ENCODE results near the gene RAB34.

Gene RAB34

DNA sequence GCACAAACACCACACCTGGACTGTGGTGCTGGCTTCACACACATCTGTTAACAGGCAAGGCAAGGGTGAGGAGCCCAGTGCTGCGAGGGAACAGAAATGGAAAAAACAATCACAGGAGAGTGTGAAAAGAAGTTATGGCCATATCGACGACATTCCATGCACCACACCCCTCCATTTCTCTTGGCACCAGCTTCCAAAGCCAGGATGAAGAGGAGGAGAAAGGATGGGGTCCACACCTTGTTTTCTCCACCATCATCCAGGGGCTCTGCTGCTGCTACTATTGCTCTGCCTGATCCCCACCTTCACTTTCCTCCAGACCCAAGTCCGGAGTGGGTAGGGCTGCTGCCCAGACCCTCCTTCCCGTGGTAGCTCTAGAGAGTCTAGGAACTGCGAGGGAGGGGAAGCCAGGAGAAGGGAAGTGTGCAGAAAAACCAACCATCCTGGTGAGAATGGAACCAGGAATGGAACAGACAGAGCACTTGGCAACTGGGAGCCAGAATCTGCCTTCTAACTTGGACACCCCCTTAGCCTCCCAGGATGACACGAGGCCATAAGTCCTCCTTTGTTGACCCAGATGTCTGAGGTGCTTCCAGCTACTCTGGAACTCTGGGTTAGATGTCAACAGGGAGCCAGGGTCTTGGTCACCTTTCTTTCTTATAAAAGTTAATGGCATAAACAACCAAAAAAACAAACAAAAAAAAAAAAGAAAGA lies 4.8 kb downstream of the RAB34 start:
- no peak for DNase-seq (ENCODE audit: extremely low read depth in 1 of 2, low read depth in 1 of 2)

DNA sequence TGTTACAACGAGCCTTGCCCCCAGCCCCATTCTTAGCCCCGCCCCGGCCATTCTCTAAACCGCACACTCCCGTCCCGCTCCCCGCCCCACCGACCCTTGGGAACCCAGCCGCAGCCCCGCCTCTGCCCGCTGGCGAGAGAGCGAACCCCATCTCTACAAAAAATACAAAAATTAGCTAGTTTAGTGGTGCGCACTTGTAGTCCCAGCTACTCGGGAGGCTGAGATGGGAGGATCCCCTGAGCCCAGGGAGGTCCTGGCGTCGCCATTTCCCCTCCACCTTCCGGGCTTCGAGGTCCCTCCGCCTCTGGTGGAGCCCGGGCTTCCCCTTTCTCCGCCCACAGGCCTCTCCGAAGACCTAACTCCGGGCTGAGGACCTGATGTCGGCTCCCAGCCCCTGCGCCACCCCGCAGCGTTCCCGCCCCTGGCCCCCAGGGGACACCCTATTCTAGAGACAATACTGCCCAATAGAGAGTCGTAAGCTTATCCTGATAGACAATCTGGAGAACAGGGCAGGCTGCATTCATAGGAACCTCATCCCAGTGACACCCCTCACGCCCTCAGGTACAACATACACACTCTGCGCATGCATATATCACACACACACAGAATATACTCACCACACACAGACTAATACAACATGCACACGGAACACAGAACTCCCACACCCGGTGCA lies 5.5 kb downstream of the RAB34 start:
- peak in 1 of 2 donors; percentile 30 for DNase-seq (ENCODE audit: extremely low read depth in 1 of 2, low read depth in 1 of 2)

DNA sequence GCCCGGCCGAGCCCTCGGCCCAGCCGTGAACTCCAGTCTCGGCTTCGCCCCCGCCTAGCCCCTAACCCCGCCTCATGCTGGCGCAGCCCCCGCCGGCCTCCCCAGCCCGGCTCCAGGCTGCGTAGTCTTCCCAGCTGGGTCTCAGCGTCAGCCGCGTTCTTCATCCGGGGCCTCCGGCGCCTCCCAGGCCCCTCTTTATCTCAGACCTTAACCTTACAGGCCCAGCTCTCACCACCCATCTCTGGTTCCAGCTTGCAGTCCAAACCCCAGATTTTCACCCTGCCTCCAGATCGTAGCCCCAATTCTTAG lies 6.0 kb downstream of the RAB34 start, which contains the start of gene PROCA1:
Gene PROCA1, minus strand, starts transcription at position 166 of the 309 bp plus-strand sequence. CDS start 228 bp downstream, outside the sequence.
- peak in 1 of 2 donors; percentile 13 for DNase-seq (ENCODE audit: extremely low read depth in 1 of 2, low read depth in 1 of 2)

DNA sequence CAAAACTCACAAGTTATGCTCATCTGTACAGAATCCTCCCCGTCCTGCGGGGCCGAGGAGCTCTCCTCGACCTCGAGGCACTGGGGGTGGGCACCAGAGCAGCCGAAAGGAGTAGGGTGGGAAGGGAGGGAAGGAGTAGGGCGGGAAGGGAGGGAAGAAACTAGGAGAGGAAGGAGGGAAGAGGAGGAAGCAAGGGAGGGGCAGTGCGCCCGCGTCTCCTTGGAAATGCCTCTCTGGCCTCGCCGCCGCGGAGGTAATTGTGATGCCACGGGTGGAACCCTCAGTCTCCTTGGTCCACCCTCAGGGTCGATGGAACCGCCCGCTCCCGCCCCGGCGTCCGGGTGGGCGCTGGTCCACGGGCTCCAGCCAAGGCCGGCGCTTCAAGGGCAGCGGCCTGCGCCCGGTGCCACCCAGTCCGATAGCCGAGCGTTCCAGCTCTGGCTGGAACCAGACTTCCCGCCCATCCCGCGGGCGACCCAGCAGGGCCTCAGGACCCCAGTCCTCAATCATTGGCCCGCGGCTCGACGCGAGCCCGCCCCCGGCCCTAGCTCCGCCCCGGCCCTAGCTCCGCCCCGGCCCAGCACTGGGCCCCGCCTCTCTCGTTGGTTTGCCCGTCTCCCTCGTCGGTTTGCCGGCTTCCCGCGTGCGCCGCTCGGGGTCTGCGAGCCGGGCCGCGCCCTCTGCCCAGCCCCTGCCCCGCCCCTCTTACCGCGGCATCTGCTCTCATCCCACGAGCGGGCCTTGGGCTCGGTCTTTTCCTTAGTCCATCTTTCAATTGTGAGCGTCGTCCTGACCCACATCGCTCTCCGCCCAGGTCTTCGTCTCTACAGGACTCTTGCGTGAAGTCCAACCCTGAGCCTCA lies 6.6 kb downstream of the RAB34 start:
- peak; percentile 42 to 84 for DNase-seq (ENCODE audit: extremely low read depth in 1 of 2, low read depth in 1 of 2)

DNA sequence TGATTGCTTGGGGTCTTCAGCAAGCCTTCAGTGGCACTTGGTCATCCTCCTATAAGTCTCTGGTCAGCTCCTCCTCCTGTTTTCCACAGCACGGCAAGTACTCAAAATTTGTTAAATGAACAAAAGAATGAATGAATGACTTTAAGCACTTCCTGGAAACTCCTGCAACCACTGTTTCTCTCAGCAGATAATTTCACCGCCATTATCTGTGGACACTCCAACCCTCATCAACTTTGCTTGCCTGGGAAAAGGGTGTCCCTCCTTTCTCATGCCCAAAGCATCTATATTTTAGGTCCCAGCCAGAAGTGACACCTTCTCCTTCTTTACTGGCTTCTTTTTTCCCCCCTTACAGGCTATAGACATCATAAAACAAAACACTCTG lies 10.3 kb downstream of the RAB34 start:
- no peak for DNase-seq (ENCODE audit: extremely low read depth in 1 of 2, low read depth in 1 of 2)

DNA sequence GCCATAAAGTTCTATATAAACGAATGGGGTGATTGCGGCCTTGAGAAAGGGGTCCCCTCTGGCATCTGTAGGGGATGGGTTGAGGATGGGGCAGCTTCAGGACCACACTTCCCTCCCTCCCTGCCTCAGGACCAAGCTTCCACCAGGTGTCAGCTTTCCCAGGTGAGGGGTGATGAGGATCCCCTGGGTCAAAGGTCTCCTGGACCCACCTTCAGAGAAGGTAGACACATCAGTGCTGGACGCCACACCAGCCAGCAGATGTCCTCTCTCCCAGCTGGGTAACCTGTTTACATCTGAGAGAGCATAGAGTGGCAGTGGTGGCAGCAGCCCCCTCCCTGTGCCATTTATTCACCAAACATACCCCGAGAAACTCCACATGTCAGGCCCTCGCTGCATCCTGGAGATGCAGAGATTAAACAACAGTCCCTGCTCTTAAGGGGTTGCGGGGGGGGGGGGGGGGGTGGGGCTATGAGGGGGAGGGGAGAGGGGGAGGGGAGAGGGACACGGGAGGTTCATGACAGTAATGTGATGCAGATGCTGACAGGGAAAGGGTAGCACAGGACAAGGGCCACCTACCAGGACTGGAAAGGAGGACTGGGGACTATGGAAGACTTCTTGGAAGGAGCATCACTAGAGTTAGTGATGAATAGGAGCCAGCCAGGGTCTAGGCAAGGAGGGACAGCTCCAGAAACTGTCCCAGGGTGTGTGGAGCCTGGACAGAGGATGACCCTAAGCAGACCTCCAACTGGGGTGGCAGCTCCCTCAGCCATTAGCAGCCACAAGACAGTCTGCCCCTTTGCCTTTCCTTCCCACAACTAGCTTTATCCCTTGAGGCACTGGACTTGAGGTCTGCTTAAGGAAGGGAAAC lies 11.0 kb downstream of the RAB34 start:
- no peak for DNase-seq (ENCODE audit: extremely low read depth in 1 of 2, low read depth in 1 of 2)

DNA sequence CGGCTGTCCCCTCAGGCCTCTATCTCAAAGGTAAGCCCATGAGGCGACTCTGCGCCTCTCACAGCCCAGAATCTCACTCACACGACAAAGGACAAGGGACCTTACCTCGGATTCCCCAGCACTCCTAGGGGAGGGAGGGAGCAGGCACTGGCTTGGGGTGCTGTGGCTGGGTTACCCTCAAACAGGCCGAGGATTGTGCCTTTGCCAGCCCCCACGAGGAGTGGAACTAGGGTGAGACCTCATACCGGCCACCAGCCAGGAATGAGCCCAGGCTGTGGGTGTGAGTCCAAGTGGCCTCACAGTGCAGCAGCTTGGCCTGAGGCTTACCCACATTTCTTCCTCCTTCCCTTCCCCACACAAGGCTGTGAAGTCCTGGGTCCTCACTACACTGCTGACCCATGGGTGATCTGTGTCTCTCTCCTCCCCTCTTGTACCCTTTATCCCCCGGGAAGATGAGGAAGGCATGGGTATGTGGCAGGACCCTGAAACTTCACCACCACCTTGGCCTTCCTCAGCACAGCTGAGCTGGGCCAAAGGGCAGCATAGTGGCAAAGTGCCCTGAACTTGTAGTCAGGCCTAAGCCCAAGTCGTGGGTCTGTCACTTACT lies 11.8 kb downstream of the RAB34 start:
- DNase-seq (ENCODE audit: extremely low read depth in 1 of 2, low read depth in 1 of 2): no peak

DNA sequence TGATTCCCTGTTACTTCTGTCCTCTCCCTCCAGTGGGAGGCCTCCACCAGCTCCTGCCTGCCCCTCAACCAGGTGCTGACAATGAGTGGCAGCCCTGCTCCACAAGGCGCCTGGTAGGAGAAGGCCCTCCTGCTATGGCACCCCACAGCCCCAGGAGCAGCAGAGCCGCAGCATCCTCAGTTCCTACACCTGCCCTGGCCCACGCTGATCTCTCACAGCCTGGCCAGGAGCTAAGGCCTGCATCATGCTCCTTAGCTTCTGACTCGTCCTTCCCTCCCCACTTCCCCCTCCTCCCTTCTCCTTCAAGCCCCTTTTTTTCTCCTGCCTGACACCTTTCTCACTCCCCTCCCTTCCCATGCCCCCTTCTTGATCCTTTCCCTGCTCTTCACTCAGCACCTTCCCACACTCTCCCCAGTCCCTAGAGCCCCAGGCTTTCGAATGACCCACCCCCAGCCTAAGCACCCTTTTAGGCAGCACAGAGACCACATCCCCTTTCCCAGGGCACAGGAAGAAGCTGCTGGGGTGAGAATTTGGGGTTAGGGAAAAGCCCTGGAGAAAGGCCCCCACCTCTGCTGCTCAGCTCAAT lies 12.5 kb downstream of the RAB34 start:
- DNase-seq (ENCODE audit: extremely low read depth in 1 of 2, low read depth in 1 of 2): no peak

DNA sequence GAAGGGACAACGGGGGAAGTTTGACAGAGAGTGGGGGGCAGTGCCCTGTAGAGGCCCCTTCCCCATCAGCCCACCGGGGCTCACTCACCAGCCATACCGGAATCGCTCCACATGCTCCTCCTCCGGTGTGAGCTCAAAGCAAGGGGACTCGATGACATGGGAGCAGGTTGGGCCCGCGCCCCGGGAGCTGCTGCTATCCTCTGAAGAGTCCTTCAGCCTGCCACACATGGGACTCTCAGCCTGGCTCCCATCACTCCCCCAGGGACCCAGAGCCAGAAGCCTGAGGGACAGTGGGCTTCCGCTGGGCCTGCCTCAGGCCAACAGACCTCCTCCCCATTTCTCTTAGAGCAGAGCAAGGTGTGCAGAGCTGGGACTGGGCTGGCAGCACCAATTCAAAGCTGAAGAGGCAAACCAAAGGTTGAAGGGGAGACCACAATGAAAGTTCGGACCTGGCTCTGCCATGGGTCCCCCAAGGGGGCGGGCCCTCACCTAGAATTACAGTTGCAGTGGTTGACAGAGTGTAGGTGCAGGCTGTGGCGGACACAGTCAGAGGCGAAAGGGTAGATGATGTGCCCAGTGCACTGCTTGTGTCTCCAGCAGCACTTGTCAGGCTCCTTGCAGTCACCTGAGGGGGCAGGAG lies 13.3 kb downstream of the RAB34 start:
- no peak for DNase-seq (ENCODE audit: extremely low read depth in 1 of 2, low read depth in 1 of 2)

DNA sequence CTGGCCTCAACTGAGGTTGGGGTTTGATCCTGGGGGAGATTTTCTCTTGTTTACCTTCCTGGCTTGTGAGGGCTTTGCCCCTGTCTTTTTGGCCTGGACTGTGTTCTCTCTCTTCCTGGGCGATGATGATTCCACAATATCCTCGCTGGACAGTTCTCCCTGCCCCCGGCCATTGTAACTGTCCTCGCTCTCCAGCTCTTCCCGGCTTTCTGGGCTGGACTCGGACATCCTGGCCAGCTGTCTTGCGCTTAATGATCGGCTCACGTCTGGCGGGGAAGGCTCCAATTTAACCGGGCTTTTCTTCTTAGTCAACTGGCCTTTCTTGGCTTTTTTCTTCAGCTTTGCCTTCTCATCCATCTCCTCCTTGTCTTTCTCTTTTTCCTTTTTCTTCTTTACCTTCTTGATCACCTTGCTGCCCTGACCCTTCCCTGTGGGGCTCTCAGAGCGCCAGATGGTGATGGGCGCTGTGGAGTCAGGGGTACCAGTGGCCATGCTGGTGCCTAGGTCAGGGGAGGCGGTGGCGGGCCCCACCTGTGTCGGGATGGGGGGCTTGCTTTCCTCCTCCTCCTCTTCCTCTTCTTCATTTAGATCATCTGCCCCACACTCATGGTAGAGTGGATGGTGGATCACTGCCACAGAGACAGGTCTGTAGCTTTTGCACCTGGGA lies 14.0 kb downstream of the RAB34 start:
- no peak for DNase-seq (ENCODE audit: extremely low read depth in 1 of 2, low read depth in 1 of 2)

DNA sequence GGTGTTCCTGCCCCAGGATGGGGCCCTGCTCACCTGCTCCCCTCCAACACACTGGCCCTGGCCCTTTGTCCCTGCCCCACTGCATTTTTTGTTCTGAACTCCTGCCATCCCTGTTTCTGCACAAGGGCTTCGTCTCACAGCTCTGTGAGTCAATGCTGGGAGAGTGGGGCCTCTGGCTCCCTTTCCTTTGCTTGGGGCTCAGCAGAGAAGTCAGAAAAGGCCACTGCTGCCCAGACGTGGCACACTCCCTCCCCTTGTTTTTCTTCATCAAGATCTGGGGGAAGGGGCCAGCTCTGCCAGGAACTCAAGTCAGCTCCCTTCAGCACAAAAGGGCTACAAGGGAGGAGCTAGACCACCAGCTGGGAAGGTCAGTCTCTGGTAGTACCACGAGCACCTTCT lies 14.9 kb downstream of the RAB34 start:
- DNase-seq (ENCODE audit: extremely low read depth in 1 of 2, low read depth in 1 of 2): no peak

DNA sequence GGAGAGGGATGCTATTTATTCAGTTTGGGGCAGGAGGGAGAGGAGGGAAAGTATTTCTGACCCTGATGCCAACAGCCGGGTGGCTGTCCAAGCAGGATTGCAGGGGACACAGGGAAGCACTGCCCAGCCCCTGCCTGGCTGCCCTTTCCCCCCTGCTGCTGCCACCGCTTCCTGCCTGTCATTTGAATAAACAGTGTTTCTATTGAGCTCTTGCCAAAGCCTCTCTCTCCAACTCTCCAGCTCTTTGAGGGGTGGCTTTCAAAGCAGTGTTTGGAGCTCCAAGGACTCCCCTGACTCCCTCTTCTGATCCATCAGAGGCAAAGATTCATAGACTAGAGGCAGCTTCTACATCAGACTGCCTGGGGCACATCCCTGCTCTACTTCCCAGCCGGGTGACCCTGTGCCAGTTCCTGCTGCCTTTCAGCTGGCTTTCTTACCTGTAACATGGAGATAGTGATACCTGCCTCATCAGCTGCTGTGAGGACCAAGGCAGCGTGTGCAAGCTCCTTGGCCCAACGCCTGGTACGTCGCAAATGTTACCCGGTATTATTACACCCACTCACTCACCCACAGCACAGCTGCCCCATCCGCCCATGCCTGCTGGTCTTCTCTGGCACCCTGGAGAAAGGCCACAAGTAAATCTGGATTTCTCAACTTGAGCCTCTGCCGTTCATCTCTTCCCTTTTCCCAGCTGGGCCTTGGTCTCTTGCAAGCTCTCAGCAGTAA lies 15.5 kb downstream of the RAB34 start:
- DNase-seq (ENCODE audit: extremely low read depth in 1 of 2, low read depth in 1 of 2): no peak

DNA sequence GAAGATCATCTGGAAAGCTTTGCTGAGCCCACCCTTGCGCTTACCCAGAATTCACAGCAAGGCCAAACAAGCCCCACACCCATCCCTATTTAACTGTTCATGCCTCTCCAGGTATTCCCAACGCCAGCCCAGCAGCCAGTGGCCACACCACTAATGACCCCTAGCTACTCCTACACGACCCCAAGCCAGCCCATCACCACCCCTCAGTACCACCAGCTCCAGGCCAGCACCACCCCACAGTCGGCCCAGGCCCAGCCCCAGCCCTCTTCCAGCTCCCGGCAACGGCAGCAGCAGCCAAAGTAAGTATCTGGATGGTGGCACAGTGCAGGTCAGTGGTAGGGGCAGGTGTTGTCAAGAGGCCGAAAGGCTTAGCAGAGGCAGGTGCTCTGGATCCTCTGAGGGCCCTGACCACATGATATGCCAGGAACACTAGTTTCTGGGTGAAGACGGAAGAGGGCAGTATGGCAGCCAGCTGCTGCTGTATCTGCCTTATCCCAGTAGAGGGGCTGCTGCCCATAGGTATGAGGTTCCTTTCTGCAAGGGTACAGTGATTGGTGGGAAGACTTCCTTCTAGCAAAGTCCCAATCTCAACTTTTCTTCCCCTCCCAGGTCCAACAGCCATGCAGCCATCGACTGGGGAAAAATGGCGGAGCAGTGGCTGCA lies 16.7 kb downstream of the RAB34 start:
- DNase-seq (ENCODE audit: extremely low read depth in 1 of 2, low read depth in 1 of 2): no peak

DNA sequence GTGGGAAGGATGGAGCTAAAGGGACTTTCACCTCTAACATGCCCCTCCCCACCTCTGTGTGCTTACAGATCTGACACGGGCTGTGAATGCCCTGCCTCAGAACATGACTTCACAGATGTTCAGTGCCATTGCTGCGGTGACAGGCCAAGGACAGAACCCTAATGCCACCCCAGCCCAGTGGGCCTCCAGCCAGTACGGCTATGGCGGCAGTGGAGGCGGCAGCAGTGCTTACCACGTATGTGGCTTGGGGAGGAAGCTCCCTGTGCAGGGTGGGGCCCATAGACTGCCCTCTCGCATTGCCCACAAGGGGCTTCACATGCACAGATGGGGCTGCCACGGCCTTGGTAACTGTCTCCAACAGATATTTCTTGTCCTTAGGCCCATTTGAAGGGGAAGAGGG lies 17.4 kb downstream of the RAB34 start:
- DNase-seq (ENCODE audit: extremely low read depth in 1 of 2, low read depth in 1 of 2): no peak

DNA sequence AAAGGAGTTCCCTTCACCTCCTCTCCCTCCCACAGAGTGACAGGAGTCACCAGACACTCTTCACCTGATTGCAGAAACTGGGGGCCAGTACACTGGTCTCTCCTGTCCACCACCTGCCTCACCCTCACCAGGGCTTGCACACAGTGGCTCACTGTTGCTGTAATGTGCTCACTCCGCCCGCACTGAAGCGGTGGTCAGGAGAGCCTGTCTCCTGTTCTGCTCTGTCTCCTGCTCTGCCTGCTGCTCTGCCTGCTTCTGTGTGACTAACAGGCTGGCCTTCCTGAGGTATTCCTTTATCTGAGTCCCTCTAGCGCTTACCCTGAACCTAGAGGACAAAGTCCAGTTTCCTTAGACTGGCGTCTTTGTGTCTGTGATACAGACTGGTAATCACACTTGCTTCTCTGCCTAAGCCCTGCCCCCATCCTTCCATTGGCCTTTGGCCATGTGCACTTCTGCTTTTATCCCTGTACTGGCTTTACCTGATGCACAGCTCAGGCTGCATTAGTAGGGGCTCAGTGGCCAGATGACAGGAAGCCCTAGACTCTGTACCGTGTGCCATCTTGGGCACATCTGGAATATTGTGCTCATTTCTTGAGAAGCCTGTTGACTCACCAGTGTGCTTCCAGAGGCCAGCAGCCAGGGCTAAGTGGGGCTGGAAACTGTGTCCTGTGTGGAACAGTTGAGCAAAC lies 19.3 kb downstream of the RAB34 start:
- no peak for DNase-seq (ENCODE audit: extremely low read depth in 1 of 2, low read depth in 1 of 2)

DNA sequence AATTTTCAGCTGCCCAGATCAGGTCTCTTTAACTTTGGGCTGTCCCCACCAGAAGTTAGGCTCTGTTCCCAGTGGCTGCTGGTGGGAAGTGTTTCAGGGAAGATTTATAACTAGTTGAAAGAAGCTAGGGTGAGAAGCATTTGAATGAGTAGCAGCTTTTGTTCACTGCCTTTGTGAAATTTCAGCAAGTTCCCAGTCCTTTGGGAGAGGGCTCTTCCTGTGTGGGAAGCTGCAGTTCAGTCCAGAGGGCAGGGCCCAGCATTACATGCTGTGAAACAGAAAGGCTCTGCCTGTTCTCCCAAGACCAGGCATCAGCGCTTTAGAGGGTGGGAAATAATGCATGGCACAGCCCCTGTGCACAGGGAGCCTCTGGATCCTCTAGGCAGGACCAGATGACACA lies 23.8 kb downstream of the RAB34 start:
- no peak for DNase-seq (ENCODE audit: extremely low read depth in 1 of 2, low read depth in 1 of 2)

DNA sequence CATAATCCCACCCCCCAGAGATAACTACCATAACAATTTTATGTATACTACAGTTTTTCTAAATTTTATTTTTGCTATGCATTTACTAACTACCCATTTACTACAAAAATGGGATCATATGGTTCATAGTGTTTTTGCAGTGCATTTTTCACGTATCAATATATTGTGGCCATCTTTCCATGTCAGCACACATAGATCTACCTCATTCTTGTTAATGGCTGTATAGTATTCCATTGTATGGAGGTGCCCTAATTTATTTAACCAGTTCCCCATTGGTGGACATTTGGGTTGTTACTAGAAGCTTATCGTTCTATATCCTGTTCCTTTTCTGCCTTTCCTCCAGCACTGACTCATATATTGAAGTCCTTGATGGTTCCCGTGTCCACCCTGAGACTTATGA lies 28.7 kb downstream of the RAB34 start:
- no peak for DNase-seq (ENCODE audit: extremely low read depth in 1 of 2, low read depth in 1 of 2)

Data from activated CD8-positive, alpha-beta memory T cell treated with anti-CD3 and anti-CD28 coated beads for 1 hour (primary cell).